WTC11 (cell line): Measurements from ENCODE around the gene STXBP5. TPM values are rescaled to one million over a fixed set of nuclear protein-coding genes. Genes with fewer than 3 reads are reported as not detected.

Experiments
- ATAC-seq: fragments of 200-7000 bp; cut with Tn5 transposase; 2 replicates; pipeline ENCODE4 v1.10.0; 2021; ENCODE audit warnings: mild to moderate bottlenecking, moderate library complexity
- CTCF ChIA-PET: fragments of 300-600 bp; sonication (Branson Sonifier 250); formaldehyde crosslinking; loops from one replicate; lab custom pipeline; 2021; ENCODE audit warnings: antibody characterized with exemption; lab: Charles Lee
- POLR2A ChIA-PET: fragments of 350-600 bp; sonication (Branson Sonifier 250); formaldehyde crosslinking; loops from one replicate; lab custom pipeline; 2021; ENCODE audit warnings: antibody characterized with exemption; lab: Charles Lee
- DNase-seq: peaks from one replicate; pipeline ENCODE4 v3.0.0; 2021; ENCODE audit warnings: low spot score
- H3K27ac Mint-ChIP-seq: 2 replicates; pipeline ENCODE4 v1.8.0; 2021; ENCODE audit warnings: mixed read lengths
- H3K27me3 Mint-ChIP-seq: 2 replicates; pipeline ENCODE4 v1.8.0; 2021; ENCODE audit warnings: low read depth, mild to moderate bottlenecking, moderate library complexity, mixed read lengths
- H3K36me3 Mint-ChIP-seq: 2 replicates; pipeline ENCODE4 v1.8.0; 2021; ENCODE audit warnings: mixed read lengths
- H3K4me1 Mint-ChIP-seq: 2 replicates; pipeline ENCODE4 v1.8.0; 2022; ENCODE audit warnings: mixed read lengths
- H3K4me3 Mint-ChIP-seq: 2 replicates; pipeline ENCODE4 v1.8.0; 2021; ENCODE audit warnings: mild to moderate bottlenecking, moderate library complexity, mixed read lengths
- H3K9me3 Mint-ChIP-seq: 2 replicates; pipeline ENCODE4 v1.8.0; 2021; ENCODE audit warnings: mixed read lengths
- ATF2 ChIP-seq: sonication (generic); formaldehyde crosslinking; IDR thresholded peaks from 2 replicates; pipeline ENCODE4 v1.8.1; 2022; ENCODE audit warnings: low read depth, missing genetic modification reagents, borderline replicate concordance
- ATF6 ChIP-seq: sonication (generic); formaldehyde crosslinking; IDR thresholded peaks from 2 replicates; pipeline ENCODE4 v1.8.1; 2023; ENCODE audit warnings: mild to moderate bottlenecking, missing genetic modification reagents
- CREB1 ChIP-seq: sonication (generic); formaldehyde crosslinking; IDR thresholded peaks from 2 replicates; pipeline ENCODE4 v1.8.0; 2023; ENCODE audit warnings: mild to moderate bottlenecking, missing genetic modification reagents
- CREM ChIP-seq: sonication (generic); formaldehyde crosslinking; IDR thresholded peaks from 2 replicates; pipeline ENCODE4 v1.8.1; 2022; ENCODE audit warnings: mild to moderate bottlenecking, missing genetic modification reagents, moderate library complexity
- E2F4 ChIP-seq: sonication (generic); formaldehyde crosslinking; IDR thresholded peaks from 2 replicates; pipeline ENCODE4 v1.8.1; 2022; ENCODE audit warnings: low read depth, mild to moderate bottlenecking, moderate library complexity, missing genetic modification reagents, borderline replicate concordance
- ELF4 ChIP-seq: sonication (generic); formaldehyde crosslinking; IDR thresholded peaks from 2 replicates; pipeline ENCODE4 v1.8.1; 2022; ENCODE audit warnings: low read depth, mild to moderate bottlenecking, moderate library complexity, missing genetic modification reagents
- EMX1 ChIP-seq: fragments of 250-450 bp; sonication (Bioruptor Pico); IDR thresholded peaks from 2 replicates; pipeline ENCODE4 v1.8.0; 2021; ENCODE audit warnings: mild to moderate bottlenecking
- FOXP4 ChIP-seq: sonication (generic); formaldehyde crosslinking; IDR thresholded peaks from 2 replicates; pipeline ENCODE4 v1.8.0; 2022; ENCODE audit warnings: mild to moderate bottlenecking, missing genetic modification reagents
- GRHL2 ChIP-seq: fragments of 250-450 bp; sonication (Bioruptor Pico); IDR thresholded peaks from 2 replicates; pipeline ENCODE4 v1.8.0; 2022; ENCODE audit warnings: mild to moderate bottlenecking, moderate library complexity; ENCODE audit not compliant: insufficient replicate concordance, severe bottlenecking
- HMGA2 ChIP-seq: fragments of 250-450 bp; sonication (Bioruptor Pico); IDR thresholded peaks from 2 replicates; pipeline ENCODE4 v1.4.0; 2021; ENCODE audit warnings: mild to moderate bottlenecking, moderate library complexity
- HMGXB4 ChIP-seq: sonication (generic); formaldehyde crosslinking; IDR thresholded peaks from 2 replicates; pipeline ENCODE4 v1.8.1; 2023; ENCODE audit warnings: mild to moderate bottlenecking, moderate library complexity, missing genetic modification reagents
- NFE2L1 ChIP-seq: sonication (generic); formaldehyde crosslinking; IDR thresholded peaks from 2 replicates; pipeline ENCODE4 v1.8.1; 2023; ENCODE audit warnings: missing genetic modification reagents
- PRDM15 ChIP-seq: sonication (generic); formaldehyde crosslinking; IDR thresholded peaks from 2 replicates; pipeline ENCODE4 v1.8.0; 2022; ENCODE audit warnings: missing genetic modification reagents
- PREB ChIP-seq: sonication (generic); formaldehyde crosslinking; IDR thresholded peaks from 2 replicates; pipeline ENCODE4 v1.8.1; 2022; ENCODE audit warnings: mild to moderate bottlenecking, missing genetic modification reagents, moderate library complexity, borderline replicate concordance
- SMAD3 ChIP-seq: sonication (generic); formaldehyde crosslinking; IDR thresholded peaks from 2 replicates; pipeline ENCODE4 v1.8.0; 2022; ENCODE audit warnings: missing genetic modification reagents, mild to moderate bottlenecking, borderline replicate concordance
- SMAD4 ChIP-seq: sonication (generic); formaldehyde crosslinking; IDR thresholded peaks from 2 replicates; pipeline ENCODE4 v1.8.0; 2022; ENCODE audit warnings: mild to moderate bottlenecking, missing genetic modification reagents
- TEAD4 ChIP-seq: sonication (generic); formaldehyde crosslinking; IDR thresholded peaks from 2 replicates; pipeline ENCODE4 v1.8.0; 2022; ENCODE audit warnings: mild to moderate bottlenecking, missing genetic modification reagents
- ZBTB43 ChIP-seq: sonication (generic); formaldehyde crosslinking; IDR thresholded peaks from 2 replicates; pipeline ENCODE4 v1.8.1; 2023; ENCODE audit warnings: mild to moderate bottlenecking, missing genetic modification reagents
- ZNF671 ChIP-seq: fragments of 250-450 bp; sonication (Bioruptor Pico); IDR thresholded peaks from 2 replicates; pipeline ENCODE4 v1.8.0; 2021; ENCODE audit warnings: mild to moderate bottlenecking
- total RNA-seq: library from RNA; stranded (reverse); gene quantifications from 3 replicates; pipeline ENCODE4 v1.2.3, GENCODE V29; 2021

The STXBP5 gene
- total RNA-seq, 1 experiment from 2014 or later: 13.2 TPM

GRCh38 chr6:147281895-147282565 is 77.8 kb downstream of the STXBP5 start (continued):
- TF ChIP-seq ZBTB43 (no peak), SMAD3 (CRISPR knock-in tag) (no peak), ATF2 (CRISPR knock-in tag) (no peak), ZNF671 (no peak), PRDM15 (no peak), FOXP4 (CRISPR knock-in tag) (no peak), TEAD4 (CRISPR knock-in tag) (no peak)

- Mint-ChIP-seq H3K4me3 (no peak overlapping the region), H3K27ac (no peak overlapping the region), H3K9me3 (peaks cover 12% of the 10 kb centered on the region), H3K4me1 (no peaks in the 10 kb centered on the region), H3K27me3 (no peaks in the 10 kb centered on the region), H3K36me3 (peaks cover 27% of the 10 kb centered on the region)
- no peak for DNase-seq
- ATAC-seq: no peak
- ChIA-PET POLR2A (no interaction called here), CTCF (no interaction called here)
- no peak for TF ChIP-seq SMAD4 (CRISPR knock-in tag)
- TF ChIP-seq HMGXB4 (CRISPR knock-in tag): no peak
- no peak for TF ChIP-seq CREB1 (CRISPR knock-in tag)
- no peak for TF ChIP-seq GRHL2 (CRISPR knock-in tag)
- no peak for TF ChIP-seq ZBTB43
- TF ChIP-seq E2F4 (CRISPR knock-in tag): no peak
- no peak for TF ChIP-seq EMX1
- no peak for TF ChIP-seq NFE2L1 (CRISPR knock-in tag)
- TF ChIP-seq ELF4: no peak
- TF ChIP-seq CREM (CRISPR knock-in tag): no peak
- TF ChIP-seq ATF6: no peak
- no peak for TF ChIP-seq PREB (CRISPR knock-in tag)
- TF ChIP-seq HMGA2 (CRISPR knock-in tag): no peak
- TF ChIP-seq SMAD3 (CRISPR knock-in tag): no peak
Observed at GRCh38 chr6:147282566-147282959, 78.3 kb downstream of the STXBP5 start.
